GM21723 (cell line): ENCODE measurements around the gene PKHD1.

Experiments used
- ATAC-seq: cut with Tn5 transposase; IDR thresholded peaks from one replicate; pipeline ENCODE4 v1.9.1; 2021; ENCODE audit warnings: mild to moderate bottlenecking, moderate library complexity; ENCODE audit not compliant: unreplicated experiment

Gene PKHD1

DNA sequence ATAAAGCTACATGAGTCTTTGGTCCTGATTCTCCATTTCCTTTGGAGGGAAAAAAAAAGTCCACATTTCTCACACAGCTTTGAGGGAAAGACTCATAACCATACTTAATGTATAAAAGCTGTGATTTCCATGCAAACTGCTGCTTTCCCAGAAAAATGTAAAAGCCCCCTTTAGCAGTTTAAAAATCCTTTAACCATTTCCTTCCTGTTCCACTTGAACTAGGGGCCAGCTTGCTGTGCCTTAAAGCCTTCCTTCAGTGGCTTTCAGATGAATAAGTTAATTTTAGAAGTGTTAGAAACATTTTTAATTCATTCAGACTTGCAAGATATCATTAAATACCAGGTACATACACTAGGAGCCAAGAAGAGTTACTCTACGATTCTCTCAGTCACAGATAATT lies 273.5 kb downstream of the PKHD1 start:
- ATAC-seq = no peak

DNA sequence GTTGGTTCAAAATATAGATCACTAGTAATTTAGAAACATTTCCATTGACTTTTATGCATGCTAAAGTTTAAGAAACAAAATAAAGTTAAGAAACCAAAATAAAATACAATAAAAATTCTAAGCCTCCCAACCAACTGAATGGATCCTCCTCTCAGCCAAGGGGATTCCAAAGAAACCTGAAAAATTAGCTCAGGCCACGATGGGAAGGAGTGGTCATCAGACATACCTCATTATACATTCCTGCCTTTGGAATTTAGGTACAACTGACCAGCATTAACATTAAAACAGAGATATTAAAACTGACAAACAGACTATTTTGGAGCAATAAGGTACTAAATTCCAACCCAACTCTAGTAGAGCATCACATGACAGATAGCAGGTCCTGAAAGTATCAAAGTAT lies 275.2 kb downstream of the PKHD1 start:
- ATAC-seq = no peak

DNA sequence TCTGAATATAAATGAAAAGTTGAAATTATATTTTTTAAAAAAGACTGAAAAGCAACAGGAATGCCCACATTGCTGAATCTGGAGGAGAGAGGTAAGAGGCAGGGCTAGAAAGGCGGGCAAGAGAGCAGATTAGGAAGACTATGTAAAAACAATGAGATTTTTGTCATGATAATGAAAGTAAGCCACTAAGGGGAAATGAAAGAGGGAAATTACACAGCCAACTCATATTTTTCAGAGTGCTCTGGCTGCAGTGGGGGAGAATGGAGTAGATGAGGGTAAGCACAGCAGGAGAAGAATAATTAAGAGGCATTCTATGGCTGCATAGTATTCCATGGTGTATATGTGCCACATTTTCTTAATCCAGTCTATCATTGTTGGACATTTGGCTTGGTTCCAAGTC lies 281.9 kb downstream of the PKHD1 start:
- ATAC-seq = no peak

DNA sequence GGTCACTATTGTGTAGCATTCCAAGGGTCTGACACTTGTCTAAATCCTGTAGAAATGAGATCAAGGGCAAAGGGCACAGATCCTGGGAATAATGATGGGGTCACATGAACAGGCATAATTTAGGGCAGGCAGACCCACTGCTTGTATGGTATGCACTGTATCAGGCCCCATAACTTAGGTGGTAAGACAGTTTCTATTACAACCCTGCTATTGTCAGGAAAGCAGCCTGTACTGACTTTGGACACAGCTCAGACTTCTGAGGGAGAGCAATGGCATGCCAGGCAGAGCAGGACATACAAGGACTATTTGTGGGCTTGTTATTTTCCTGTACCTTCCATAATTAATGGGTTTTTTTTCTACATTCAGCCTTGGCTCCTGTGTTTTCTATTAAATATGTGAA lies 286.8 kb downstream of the PKHD1 start:
- no peak for ATAC-seq

DNA sequence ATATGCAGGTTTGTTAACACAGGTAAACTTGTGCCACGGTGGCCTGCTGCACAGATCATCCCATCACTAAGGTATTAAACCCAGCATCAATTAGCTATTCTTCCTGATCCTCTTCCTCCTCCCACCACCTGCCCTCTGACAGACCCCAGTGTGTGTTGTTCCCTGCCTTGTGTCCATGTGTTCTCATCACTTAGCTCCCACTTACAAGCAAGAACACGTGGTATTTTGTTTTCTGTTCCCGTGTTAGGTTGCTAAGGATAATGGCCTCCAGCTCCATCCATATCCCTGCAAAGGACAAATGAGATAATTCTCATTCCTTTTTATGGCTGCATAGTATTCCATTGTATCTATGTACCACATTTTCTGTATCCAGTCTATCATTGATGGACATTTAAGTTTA lies 294.0 kb downstream of the PKHD1 start:
- ATAC-seq = no peak

DNA sequence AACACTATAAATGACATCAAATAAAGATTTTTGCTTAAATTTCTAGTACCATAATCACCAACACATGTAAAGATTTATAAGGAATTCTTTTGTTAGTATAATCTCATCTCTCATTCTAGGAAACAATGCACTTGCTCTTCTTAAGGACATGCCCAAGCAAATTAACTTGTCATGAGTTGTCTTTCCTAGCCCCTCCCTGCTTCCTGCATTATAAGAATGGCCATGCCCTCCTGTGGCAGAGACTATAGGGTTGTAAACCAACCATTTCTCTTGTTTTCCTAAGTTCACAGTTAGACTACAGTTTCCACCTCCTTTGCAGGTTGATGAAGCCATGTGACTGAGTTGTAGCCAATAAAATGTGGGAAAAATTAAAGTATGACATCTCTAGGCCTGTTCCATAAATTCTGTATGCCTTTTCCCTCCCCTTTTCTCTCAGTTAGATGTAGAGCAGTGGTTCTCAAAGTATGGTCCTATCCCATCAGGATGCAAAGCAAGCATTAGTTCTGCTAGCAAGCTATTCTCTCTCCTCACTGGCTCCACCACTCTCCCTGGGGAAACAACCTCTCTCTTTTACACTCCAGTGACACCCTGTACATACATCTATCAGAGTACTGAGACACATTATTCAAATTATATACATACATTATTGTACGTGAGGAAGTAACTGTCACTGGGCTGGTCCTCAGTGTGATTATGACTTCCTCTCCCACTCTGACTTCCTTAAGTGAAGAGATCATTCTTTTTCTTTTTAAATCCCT lies 295.0 kb downstream of the PKHD1 start:
- ATAC-seq = no peak

DNA sequence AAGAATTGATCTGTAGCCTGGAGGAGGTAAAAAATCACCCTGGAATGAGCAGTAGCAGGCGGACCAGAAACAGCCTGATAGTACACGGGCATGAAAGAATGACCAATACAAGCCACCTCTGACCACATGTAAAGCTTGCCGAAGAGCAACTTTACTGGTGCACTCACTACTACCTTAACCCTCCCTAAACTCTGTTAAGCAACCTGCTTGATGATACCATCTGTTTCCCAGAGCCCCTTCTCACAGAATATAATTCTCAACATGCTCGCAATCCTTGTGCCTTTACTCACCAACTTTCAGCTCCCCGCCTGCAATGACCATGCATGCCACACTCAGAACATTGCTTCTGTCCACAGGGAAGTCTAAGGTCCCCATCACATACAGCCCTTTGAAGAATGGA lies 296.5 kb downstream of the PKHD1 start:
- ATAC-seq = no peak

DNA sequence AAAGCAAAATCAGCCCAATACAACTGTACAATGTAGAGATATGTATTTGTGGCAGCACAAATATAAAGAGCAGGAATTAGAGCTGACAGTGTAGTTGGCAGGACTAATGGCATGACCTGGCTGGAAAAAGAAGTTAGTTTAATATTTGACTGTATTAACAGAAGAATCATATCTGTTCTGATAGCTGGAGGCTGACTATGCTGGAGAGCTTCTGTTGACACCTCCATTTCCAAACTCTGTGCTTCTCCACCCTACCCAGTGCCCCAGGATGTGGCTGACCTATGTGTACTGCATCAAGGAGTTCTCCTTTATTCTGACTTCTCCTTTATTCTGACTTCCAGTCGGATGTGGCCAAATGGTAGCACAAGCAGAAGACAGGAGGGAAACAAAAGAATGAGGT lies 299.3 kb downstream of the PKHD1 start:
- ATAC-seq = no peak

DNA sequence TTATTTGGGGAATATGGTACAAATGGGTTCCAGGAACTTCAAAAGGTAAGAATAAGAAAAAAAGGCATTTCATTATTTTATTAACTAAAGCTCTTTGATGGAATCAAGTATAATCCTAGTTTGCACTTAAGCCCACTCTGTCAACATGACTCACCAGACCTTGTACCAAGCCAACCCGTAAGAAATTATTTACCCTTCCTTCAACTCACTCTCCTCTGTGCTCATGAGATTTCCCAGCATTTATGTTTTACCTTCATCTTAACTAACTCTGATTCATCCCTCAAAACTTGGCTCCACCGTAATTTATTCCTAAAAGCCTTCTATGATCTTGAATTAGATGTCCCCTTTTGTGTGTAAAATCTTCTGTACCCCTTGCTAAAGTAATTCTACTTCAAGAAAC lies 308.7 kb downstream of the PKHD1 start:
- no peak for ATAC-seq

DNA sequence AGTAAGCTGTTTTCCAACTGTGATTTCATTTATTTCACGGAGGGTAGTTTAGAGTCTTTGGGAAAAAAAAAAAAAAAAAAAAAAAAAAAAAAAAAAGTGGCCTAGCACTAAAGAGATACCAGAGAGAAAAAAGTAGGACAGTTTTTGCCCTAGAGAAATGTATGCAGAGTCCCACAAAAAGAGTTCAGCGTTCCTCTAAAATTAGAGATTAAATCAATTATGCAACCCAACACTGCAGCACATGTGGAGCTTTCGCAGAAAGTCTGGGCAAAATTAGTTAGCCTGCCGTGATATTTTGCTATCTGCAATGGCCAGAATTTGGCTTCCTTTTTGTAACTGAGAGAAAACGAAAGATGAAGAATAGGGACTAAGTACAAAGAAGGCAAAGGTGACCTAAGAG lies 309.8 kb downstream of the PKHD1 start:
- no peak for ATAC-seq

DNA sequence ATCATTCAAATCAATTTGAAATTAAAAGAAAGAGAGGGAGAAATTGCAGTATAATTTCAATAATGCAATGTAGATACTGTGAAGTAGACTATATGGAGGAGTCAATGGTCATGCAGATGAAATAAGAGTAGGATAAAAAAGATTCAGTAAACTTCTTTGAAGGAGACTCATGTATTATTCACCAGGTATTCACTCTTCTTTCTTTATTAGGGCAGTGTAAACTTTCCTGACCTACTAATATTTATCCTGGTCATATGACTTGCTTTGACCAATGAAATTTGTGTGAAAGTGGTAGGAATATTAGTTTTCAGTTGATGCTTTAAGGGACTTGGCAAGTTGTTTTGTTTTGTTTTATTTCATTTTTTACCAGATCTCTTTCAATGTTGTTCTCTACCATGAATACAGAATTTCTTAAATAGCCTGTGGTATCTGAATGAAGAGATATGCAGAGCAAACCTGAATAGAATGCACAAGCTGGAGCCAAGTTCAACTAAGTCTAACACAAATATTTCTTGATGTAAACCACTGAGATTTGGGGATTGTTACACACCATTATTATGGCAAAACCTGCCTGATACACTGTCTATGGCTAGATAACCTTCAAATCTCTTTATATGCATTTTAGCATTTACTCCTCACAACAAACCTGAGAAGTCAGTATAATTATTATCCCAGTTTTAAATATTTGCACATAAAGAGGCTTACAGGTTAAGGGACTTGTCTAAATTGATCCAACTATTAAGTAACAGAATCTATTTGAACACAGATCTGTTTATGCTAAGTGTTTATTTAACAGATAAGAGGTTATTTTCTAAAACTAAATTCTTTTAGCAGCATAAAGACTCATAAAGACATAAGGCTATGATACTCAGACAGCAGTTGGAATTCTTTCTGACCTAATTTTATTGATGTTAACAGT lies 311.2 kb downstream of the PKHD1 start:
- ATAC-seq = no peak

DNA sequence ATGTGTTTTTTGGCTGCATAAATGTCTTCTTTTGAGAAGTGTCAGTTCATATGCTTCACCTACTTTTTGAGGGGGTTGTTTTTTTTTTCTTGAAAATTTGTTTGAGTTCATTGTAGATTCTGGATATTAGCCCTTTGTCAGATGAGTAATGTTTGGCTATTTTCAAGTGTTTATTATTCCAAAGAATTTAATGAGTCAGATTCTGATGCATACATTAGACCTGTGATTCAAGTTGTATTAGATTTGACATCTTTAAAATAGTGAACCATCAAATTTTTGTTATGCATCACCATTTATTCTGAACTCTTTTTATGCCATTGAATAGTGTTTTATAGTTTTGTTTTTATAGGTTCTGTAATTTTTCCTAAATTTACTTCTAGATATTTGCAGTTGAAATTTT lies 319.3 kb downstream of the PKHD1 start:
- no peak for ATAC-seq

DNA sequence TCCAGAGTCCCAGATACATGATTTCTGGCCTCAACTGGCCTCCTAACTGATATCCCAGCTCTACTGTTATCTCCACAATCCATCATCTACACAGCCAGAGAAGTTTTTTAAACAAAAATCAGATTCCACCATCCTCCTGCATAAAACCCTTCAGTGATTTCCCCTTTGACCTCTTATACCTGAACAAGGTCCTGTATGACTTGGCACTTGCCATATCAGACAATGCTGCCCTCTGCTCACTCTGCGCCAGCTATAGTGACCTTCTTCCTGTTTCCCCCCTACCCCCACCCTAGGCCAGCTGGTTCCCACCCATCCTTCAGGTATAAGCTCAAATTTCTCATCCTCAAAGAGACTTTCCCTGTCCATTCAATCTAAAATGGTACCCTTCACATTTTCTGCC lies 322.2 kb downstream of the PKHD1 start:
- no peak for ATAC-seq

DNA sequence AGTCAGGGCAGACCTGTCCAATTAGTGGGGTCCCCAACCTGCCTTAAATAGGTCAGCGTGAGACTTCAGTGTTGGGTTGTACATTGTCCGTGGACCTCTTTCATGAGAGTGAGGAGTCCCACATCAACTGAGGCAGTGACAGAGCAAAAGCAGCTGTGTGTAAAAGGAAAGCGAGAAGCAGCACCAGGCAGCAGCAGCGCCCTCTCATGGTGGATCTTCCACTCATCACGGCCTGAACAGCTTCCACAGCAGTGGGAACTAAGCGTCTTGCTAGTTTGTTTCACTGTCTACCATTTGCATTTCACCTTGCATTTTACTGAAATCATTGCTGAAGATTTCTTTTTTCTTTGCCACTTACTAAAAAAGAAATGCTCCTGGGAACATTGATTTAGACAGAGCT lies 333.8 kb downstream of the PKHD1 start:
- no peak for ATAC-seq

DNA sequence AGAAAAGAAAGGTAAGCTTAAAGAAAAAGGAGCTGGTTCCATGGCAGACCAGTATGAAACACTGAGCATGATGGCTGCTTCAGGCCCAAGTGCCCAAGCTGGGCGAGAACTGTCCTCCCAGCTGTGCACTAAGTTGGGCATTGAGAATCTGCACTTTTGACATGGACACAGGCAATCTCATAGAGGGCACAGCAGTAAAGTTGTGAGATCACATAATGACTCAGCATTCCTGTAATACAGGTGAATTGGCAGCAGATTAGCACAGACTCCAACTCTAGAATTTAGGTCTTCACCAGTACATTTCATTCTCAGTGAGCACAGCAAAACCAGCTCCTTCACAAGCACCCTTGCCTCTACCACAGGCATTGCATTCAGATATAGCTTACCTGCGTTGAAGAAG lies 343.4 kb downstream of the PKHD1 start:
- ATAC-seq = no peak

DNA sequence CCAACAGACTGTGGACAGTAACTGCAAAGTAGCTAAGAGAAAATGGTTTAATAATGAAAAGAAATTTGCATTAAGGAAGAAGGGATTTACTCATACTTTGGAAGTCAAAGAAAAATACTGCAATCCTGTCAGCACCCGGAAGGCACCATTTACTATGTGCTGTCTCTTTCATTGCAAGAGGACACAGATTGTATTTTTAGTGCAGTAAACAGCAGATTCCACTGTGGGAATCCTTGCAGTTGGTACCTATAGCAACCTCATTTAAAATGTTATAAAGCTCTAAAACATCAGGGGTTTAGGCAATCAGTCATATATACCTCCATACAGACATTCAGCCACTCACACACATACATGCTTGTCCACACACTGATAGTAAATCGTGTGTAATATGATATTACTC lies 346.8 kb downstream of the PKHD1 start:
- ATAC-seq = no peak

DNA sequence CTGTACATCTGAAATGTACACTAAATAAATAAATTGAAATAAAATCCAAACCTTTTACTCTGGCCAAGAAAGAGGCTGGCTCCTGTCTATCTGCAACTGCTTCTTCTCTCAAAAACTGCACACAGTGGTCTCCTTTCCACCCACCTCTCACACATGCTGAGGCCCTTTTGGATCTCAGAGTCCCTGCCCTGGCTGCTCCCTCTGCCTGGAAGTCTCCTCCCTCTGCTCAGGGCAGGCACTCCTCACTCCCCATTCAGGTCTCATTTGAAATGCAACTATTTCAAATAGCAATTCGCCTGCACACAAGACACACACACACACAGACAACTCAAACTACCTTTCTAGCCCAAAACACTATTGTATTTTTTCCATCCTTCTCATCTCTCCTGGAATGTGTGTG lies 348.8 kb downstream of the PKHD1 start:
- no peak for ATAC-seq

DNA sequence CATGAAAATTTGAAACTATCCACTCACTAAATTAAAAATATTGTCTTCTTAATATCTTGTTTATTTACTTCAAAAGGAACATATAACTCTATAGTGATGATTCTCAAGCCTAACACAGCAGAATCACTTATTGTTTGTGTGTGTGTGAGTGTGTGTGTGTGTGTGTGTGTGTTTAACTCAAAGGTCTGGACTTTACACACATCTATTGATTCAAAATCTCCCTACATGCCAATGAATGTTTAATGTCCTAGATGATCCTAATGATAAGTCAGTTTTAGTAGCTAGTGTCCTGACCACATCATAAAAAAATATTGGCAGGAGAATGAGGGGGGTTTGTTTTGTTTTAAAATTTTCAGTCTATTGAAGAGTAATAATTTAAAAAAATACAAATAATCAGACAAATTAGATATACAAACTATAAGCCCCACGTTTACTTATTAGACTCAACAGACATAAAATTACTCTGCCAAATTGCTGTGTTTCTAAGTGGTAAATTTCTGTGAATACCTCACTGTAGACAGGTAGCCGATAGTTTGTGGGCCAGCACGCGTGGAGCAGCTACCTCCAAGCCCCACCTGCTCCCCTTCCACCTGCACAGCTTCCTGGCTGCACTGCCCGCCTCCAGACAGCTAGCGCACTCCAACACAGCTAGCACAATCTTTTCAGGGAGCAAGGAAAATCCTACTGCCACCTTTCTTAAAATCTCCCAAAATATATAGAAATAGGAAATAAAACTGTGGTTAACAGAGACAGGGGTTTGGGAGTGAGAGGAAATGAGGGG lies 349.6 kb downstream of the PKHD1 start:
- no peak for ATAC-seq

DNA sequence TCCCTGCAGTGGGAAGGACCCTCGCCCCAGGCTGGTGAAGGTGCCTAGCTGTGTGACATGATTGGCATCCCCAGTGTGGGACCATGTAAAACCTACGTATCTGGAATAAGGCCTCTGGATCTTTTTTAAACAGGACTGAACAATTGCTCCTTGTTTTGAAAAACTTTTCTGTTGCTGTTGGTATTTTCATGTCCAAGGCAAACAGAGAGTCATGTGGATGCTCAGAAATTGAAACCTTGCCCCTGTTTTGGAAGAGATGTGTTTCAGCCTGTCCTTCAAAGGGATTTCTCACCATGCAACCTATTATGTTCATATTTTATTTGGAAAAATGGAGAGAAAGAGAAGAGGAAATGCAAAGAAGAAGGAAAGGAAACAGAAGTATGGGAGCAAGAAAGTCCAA lies 362.3 kb downstream of the PKHD1 start:
- ATAC-seq = no peak

DNA sequence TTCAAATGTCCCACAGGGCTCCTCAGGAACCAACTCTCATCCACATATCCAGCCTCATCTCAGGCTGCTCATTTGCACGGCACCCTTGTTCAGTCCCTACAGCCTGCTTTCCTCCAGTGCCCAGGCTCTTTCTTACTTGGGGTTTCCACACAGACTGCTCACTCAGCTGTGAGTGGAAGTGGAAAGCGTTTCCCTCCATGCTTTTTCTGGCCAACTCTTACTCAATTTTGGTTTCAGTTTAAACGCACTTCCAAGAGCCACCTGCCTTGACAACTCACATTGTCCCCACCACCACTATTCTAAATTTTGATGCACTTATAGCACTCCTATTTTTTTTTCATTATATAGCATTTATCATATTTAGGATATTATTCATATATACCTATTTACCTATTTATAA lies 367.1 kb downstream of the PKHD1 start:
- ATAC-seq = no peak

DNA sequence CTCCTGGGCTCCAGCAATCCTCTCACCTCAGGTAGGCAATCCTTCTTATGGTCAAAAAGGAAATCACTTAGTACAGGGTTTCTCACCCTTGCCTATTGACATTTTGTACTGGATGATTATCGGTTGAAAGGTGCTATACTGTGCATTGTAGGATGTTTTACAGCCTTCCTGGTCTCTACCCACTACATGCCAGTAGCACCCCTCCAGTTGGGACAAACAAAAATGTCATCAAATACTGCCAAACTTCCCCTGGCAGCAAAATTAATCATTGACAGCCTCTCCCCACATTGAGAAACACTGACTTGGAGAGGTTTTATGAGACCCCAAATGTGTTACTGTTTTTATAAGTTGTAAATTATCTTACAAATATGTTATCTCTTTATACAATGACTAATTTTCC lies 368.1 kb downstream of the PKHD1 start:
- no peak for ATAC-seq

DNA sequence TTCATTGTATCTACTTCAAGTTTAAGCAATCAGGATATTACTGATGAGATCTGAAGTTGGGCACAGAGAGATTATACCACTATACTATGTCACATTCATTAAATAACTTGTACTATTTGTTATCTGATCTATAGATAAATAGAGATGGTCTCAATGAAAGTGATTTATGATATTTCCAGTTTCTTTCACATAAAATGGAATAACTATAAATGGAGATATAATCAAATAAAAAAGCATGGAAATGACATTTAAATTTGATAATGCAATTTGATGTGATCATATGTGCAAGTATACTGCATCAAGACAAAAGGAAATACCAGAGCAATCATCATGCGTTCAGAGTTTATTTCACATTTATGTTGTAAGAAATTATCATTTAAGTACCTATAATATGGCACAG lies 368.9 kb downstream of the PKHD1 start:
- no peak for ATAC-seq
